ENCODE results near the gene RASGRF1.

- TF ChIP-seq CTCF (IDR thresholded peaks at IDR 0.05): no peak
- no peak for TF ChIP-seq POLR2A (IDR thresholded peaks at IDR 0.05)
Observed at GRCh38 chr15:79009379-79009778, 81.2 kb downstream of the RASGRF1 start.
